ENCODE results near the gene MT1H.

DNA sequence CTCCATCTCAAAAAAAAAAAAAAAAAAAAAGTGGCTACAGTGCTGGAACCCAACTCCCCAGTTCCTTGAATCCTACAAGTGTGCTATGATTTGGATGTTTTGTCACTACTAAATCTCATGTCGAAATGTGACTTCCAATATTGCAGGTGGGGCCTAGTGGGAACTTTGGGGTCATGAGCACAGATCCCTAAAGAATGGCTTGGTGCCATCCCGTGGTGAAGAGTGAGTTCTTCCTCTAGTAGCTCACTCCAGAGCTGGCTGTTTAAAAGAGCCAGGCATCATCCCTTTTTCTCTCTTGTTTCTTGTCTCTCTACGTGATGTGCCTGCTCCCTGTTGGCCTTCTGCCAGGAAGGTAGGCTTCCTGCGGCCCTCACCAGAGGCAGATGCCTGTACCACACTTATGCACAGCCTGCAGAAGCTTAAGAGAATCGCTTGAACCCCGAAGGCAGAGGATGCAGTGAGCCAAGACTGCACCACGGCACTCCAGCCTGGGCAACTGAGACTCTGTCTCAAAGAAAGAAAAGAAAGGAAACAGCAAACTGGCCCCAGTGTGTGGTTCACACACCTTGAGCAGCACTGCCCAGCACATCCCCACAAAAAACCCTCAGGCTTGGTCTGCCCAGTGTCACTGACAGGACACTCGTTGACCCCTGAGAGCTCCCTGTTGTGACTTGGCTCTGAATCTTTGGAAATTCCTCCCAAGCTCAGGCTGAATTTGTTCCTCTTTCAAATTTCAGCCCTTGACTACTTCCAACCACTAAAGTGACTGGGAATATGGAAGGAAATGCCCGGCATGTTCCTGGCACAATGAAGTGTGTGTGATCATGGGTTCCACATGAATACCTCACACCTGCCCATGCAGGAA, 40.9 kb upstream of the MT1H start:
- TF ChIP-seq, protein P1, sequence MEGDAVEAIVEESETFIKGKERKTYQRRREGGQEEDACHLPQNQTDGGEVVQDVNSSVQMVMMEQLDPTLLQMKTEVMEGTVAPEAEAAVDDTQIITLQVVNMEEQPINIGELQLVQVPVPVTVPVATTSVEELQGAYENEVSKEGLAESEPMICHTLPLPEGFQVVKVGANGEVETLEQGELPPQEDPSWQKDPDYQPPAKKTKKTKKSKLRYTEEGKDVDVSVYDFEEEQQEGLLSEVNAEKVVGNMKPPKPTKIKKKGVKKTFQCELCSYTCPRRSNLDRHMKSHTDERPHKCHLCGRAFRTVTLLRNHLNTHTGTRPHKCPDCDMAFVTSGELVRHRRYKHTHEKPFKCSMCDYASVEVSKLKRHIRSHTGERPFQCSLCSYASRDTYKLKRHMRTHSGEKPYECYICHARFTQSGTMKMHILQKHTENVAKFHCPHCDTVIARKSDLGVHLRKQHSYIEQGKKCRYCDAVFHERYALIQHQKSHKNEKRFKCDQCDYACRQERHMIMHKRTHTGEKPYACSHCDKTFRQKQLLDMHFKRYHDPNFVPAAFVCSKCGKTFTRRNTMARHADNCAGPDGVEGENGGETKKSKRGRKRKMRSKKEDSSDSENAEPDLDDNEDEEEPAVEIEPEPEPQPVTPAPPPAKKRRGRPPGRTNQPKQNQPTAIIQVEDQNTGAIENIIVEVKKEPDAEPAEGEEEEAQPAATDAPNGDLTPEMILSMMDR (IDR thresholded peaks at IDR 0.05): no peak
- TF ChIP-seq POLR2AphosphoS5 (IDR thresholded peaks at IDR 0.05) (no peak), EP300 (IDR thresholded peaks at IDR 0.05) (no peak), POLR2A (IDR thresholded peaks at IDR 0.05) (no peak)
